Stimulated activated CD8-positive, alpha-beta memory T cell treated with anti-CD3 and anti-CD28 coated beads, Interleukin-2, amount 100 ng/mL, for 48 hours (primary cell): ENCODE data around the gene CAMSAP1.

ENCODE experiments used
- DNase-seq, 2 donors: peaks; one replicate each; pipeline ENCODE4 v3.0.0-alpha.2; 2020; ENCODE audit warnings: low read depth in 2 of 2

The CAMSAP1 gene

GRCh38 chr9:135813671-135814290 lies 93.6 kb downstream of the CAMSAP1 start:
- DNase-seq, result no peak

- no peak for DNase-seq
These were observed 94.4 kb downstream of the CAMSAP1 start for GRCh38 chr9:135812961-135813360.

GRCh38 chr9:135811801-135812200 lies 95.5 kb downstream of the CAMSAP1 start:
- DNase-seq, result no peak

- DNase-seq, result no peak
These were observed 96.4 kb downstream of the CAMSAP1 start for GRCh38 chr9:135810806-135811575.

- no peak for DNase-seq
These were observed 98.2 kb downstream of the CAMSAP1 start for GRCh38 chr9:135809166-135809565.

- no peak for DNase-seq
These were observed 101.8 kb downstream of the CAMSAP1 start for GRCh38 chr9:135805422-135806022.

- no peak for DNase-seq
These were observed 102.5 kb downstream of the CAMSAP1 start for GRCh38 chr9:135804581-135805421.

GRCh38 chr9:135803441-135803840 lies 103.9 kb downstream of the CAMSAP1 start:
- DNase-seq, result no peak

GRCh38 chr9:135802876-135803419 lies 104.4 kb downstream of the CAMSAP1 start:
- no peak for DNase-seq

- DNase-seq, result no peak
These were observed 106.3 kb downstream of the CAMSAP1 start for GRCh38 chr9:135801070-135801469.

- DNase-seq, result no peak
These were observed 108.1 kb downstream of the CAMSAP1 start for GRCh38 chr9:135799261-135799660.

GRCh38 chr9:135798263-135798585 lies 109.1 kb downstream of the CAMSAP1 start:
- no peak for DNase-seq

GRCh38 chr9:135797507-135798262 lies 109.7 kb downstream of the CAMSAP1 start:
- DNase-seq, result peak; percentile 15 to 35

- DNase-seq, result no peak
These were observed 110.4 kb downstream of the CAMSAP1 start for GRCh38 chr9:135796784-135797485.

GRCh38 chr9:135795391-135795790 lies 112.0 kb downstream of the CAMSAP1 start:
- DNase-seq, result no peak

- no peak for DNase-seq
These were observed 112.9 kb downstream of the CAMSAP1 start for GRCh38 chr9:135794361-135794885.

- DNase-seq, result no peak
These were observed 113.3 kb downstream of the CAMSAP1 start for GRCh38 chr9:135794057-135794335.

GRCh38 chr9:135793221-135794056 lies 113.9 kb downstream of the CAMSAP1 start:
- no peak for DNase-seq

- DNase-seq, result no peak
These were observed 114.8 kb downstream of the CAMSAP1 start for GRCh38 chr9:135792268-135793128.
